Keratinocyte (primary cell): Measurements from ENCODE around the gene PIK3CD.

ENCODE experiments used
- EZH2 ChIP-seq: IDR thresholded peaks from one replicate; pipeline ENCODE4 v1.6.1; 2012; ENCODE audit warnings: inconsistent platforms, mild to moderate bottlenecking, low read length, moderate library complexity
- TF ChIP-seq, protein P1 (sequence below), 3 experiments: IDR thresholded peaks in 1 of 3; conservative IDR thresholded peaks in 1 of 3; optimal IDR thresholded peaks in 1 of 3; 2 replicates in 2 of 3; 3 replicates in 1 of 3; pipeline versions ENCODE3 to v1.5.1; 2011; ENCODE audit warnings: low read length in 3 of 3, mild to moderate bottlenecking in 3 of 3, moderate library complexity in 2 of 3, control low read depth in 1 of 3, inconsistent platforms in 1 of 3; ENCODE audit not compliant: insufficient read depth in 2 of 3; ENCODE audit errors: extremely low read depth in 1 of 3

DNA sequence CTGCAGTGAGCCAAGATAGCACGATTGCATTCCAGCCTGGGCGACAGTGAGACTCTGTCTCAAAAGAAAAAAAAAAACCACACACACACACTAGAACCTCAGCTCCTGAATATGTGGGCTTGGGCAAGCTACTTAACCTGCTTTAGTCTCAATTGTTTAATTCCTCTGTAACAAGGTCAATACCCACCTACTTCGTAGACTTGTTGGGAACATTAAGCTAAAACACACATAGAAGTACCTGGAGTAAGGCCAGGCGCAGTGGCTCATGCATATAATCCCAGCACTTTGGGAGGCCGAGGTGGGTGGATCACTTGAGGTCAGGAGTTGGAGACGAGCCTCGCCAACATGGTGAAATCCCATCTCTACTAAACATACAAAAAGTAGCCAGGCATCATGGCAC lies 95.1 kb downstream of the PIK3CD start:
- TF ChIP-seq, protein P1, sequence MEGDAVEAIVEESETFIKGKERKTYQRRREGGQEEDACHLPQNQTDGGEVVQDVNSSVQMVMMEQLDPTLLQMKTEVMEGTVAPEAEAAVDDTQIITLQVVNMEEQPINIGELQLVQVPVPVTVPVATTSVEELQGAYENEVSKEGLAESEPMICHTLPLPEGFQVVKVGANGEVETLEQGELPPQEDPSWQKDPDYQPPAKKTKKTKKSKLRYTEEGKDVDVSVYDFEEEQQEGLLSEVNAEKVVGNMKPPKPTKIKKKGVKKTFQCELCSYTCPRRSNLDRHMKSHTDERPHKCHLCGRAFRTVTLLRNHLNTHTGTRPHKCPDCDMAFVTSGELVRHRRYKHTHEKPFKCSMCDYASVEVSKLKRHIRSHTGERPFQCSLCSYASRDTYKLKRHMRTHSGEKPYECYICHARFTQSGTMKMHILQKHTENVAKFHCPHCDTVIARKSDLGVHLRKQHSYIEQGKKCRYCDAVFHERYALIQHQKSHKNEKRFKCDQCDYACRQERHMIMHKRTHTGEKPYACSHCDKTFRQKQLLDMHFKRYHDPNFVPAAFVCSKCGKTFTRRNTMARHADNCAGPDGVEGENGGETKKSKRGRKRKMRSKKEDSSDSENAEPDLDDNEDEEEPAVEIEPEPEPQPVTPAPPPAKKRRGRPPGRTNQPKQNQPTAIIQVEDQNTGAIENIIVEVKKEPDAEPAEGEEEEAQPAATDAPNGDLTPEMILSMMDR (optimal IDR thresholded peaks at IDR 0.05 in 1 of 3, IDR thresholded peaks at IDR 0.05 in 1 of 3, conservative IDR thresholded peaks at IDR 0.05 in 1 of 3; ENCODE audit: extremely low read depth in 1 of 3, insufficient read depth in 2 of 3, low read length in 3 of 3), result no peak
- no peak for TF ChIP-seq EZH2
